Measurements from ENCODE around the gene KCNJ12.
"Not testable (repeated sequence)": the region's sequence is repeated elsewhere in the genome, so short reads cannot be mapped to it uniquely, and the experiment has no call there.

The KCNJ12 gene

GRCh38 chr17:21422311-21423189, 46.4 kb downstream of the KCNJ12 start:
- not testable (repeated sequence) for DNase-seq (ENCODE audit: low spot score)

GRCh38 chr17:21423190-21423493, 47.0 kb downstream of the KCNJ12 start:
- DNase-seq (ENCODE audit: low spot score): not testable (repeated sequence)

- not testable (repeated sequence) for DNase-seq (ENCODE audit: low spot score)
Measured at GRCh38 chr17:21424697-21425096, 48.5 kb downstream of the KCNJ12 start.

GRCh38 chr17:21425321-21425720, 49.2 kb downstream of the KCNJ12 start:
- no peak for DNase-seq (ENCODE audit: low spot score)

GRCh38 chr17:21425736-21426135, 49.6 kb downstream of the KCNJ12 start:
- DNase-seq (ENCODE audit: low spot score): no peak

GRCh38 chr17:21426246-21426645, 50.1 kb downstream of the KCNJ12 start:
- not testable (repeated sequence) for DNase-seq (ENCODE audit: low spot score)

- DNase-seq (ENCODE audit: low spot score): not testable (repeated sequence)
Measured at GRCh38 chr17:21426876-21427275, 50.7 kb downstream of the KCNJ12 start.

- DNase-seq (ENCODE audit: low spot score): not testable (repeated sequence)
Measured at GRCh38 chr17:21427727-21428126, 51.6 kb downstream of the KCNJ12 start.

GRCh38 chr17:21428752-21429424, 52.7 kb downstream of the KCNJ12 start:
- DNase-seq (ENCODE audit: low spot score): not testable (repeated sequence)

GRCh38 chr17:21429921-21430628, 53.9 kb downstream of the KCNJ12 start:
- DNase-seq (ENCODE audit: low spot score): not testable (repeated sequence)

GRCh38 chr17:21433971-21434370, 57.8 kb downstream of the KCNJ12 start:
- not testable (repeated sequence) for DNase-seq (ENCODE audit: low spot score)

- not testable (repeated sequence) for DNase-seq (ENCODE audit: low spot score)
Measured at GRCh38 chr17:21434976-21435375, 58.8 kb downstream of the KCNJ12 start.

- not testable (repeated sequence) for DNase-seq (ENCODE audit: low spot score)
Measured at GRCh38 chr17:21436481-21436880, 60.3 kb downstream of the KCNJ12 start.

GRCh38 chr17:21436883-21437836, 61.0 kb downstream of the KCNJ12 start:
- DNase-seq (ENCODE audit: low spot score): not testable (repeated sequence)

- DNase-seq (ENCODE audit: low spot score): not testable (repeated sequence)
Measured at GRCh38 chr17:21438316-21439014, 62.3 kb downstream of the KCNJ12 start.

GRCh38 chr17:21439015-21439336, 62.8 kb downstream of the KCNJ12 start:
- DNase-seq (ENCODE audit: low spot score): not testable (repeated sequence)

- no peak for DNase-seq (ENCODE audit: low spot score)
Measured at GRCh38 chr17:21445091-21445650, 69.0 kb downstream of the KCNJ12 start.

GRCh38 chr17:21447552-21447951, 71.4 kb downstream of the KCNJ12 start:
- not testable (repeated sequence) for DNase-seq (ENCODE audit: low spot score)

- not testable (repeated sequence) for DNase-seq (ENCODE audit: low spot score)
Measured at GRCh38 chr17:21449891-21450290, 73.7 kb downstream of the KCNJ12 start.

GRCh38 chr17:21451975-21452374, 75.8 kb downstream of the KCNJ12 start:
- DNase-seq (ENCODE audit: low spot score): no peak
